Neutrophil (primary cell): ENCODE data around the gene ABCG5.

Source experiments
- H3K27ac ChIP-seq: fragments of 200-600 bp; sonication (generic); 2 replicates; pipeline ENCODE4 v1.5.1; 2016; ENCODE audit warnings: mild to moderate bottlenecking, moderate library complexity
- H3K27me3 ChIP-seq: fragments of 200-600 bp; sonication (generic); 2 replicates; pipeline ENCODE4 v1.6.0; 2016; ENCODE audit warnings: mild to moderate bottlenecking
- H3K36me3 ChIP-seq: fragments of 200-600 bp; sonication (generic); 2 replicates; pipeline ENCODE4 v1.5.1; 2017
- H3K4me1 ChIP-seq, 2 experiments: fragments of 200-600 bp in 1 of 2; sonication (generic) in 1 of 2; 1 replicate in 1 of 2; 2 replicates in 1 of 2; pipeline versions ENCODE4 v1.5.1 to v1.6.1; 2013 to 2016; ENCODE audit warnings: low read depth in 1 of 2, low read length in 1 of 2, mild to moderate bottlenecking in 1 of 2, moderate library complexity in 1 of 2; ENCODE audit not compliant: control insufficient read depth in 1 of 2, insufficient read depth in 1 of 2
- H3K4me3 ChIP-seq, 2 experiments: fragments of 200-600 bp in 1 of 2; sonication (generic) in 1 of 2; 1 replicate in 1 of 2; 2 replicates in 1 of 2; pipeline ENCODE4 v1.5.1; 2013 to 2016; ENCODE audit warnings: low read depth in 1 of 2, low read length in 1 of 2, mild to moderate bottlenecking in 1 of 2, moderate library complexity in 1 of 2
- H3K9me3 ChIP-seq: fragments of 200-600 bp; sonication (generic); 2 replicates; pipeline ENCODE4 v1.5.1; 2016
- CTCF ChIP-seq: fragments of 200-600 bp; sonication (generic); IDR thresholded peaks from 2 replicates; pipeline ENCODE4 v1.5.1; 2016; ENCODE audit warnings: antibody characterized with exemption

ABCG5 gene

GRCh38 chr2:43872151-43872550, 33.5 kb upstream of the ABCG5 start:
- Histone ChIP-seq H3K4me1 (no peaks in the 10 kb centered on the region), H3K36me3 (no peaks in the 10 kb centered on the region), H3K4me3 (no peak overlapping the region), H3K9me3 (no peaks in the 10 kb centered on the region), H3K27ac (no peak overlapping the region), H3K27me3 (peaks cover 49% of the 10 kb centered on the region)
- TF ChIP-seq CTCF = no peak

GRCh38 chr2:43855292-43855691, 16.7 kb upstream of the ABCG5 start:
- Histone ChIP-seq H3K9me3 (no peaks in the 10 kb centered on the region), H3K4me1 (no peaks in the 10 kb centered on the region), H3K4me3 (no peak overlapping the region), H3K27ac (no peak overlapping the region), H3K27me3 (peaks cover 21% of the 10 kb centered on the region), H3K36me3 (no peaks in the 10 kb centered on the region)
- TF ChIP-seq CTCF = no peak

GRCh38 chr2:43854671-43855070, 16.0 kb upstream of the ABCG5 start:
- no peak overlapping the region for H3K4me3 ChIP-seq
- no peaks in the 10 kb centered on the region for H3K4me1 ChIP-seq
- H3K27ac ChIP-seq = no peak overlapping the region
- peaks cover 21% of the 10 kb centered on the region for H3K27me3 ChIP-seq
- TF ChIP-seq CTCF = no peak
- H3K9me3 ChIP-seq = no peaks in the 10 kb centered on the region
- H3K36me3 ChIP-seq = no peaks in the 10 kb centered on the region

- Histone ChIP-seq H3K9me3 (no peaks in the 10 kb centered on the region), H3K27me3 (peaks cover 21% of the 10 kb centered on the region), H3K4me3 (no peak overlapping the region), H3K4me1 (no peaks in the 10 kb centered on the region), H3K27ac (no peak overlapping the region), H3K36me3 (no peaks in the 10 kb centered on the region)
- no peak for TF ChIP-seq CTCF
Observed at GRCh38 chr2:43853141-43854081, 14.8 kb upstream of the ABCG5 start.

- no peaks in the 10 kb centered on the region for H3K4me1 ChIP-seq
- H3K4me3 ChIP-seq = no peak overlapping the region
Observed at GRCh38 chr2:43852196-43852730, 13.6 kb upstream of the ABCG5 start.

More at GRCh38 chr2:43852196-43852730, 13.6 kb upstream of the ABCG5 start:
- TF ChIP-seq CTCF = no peak
- Histone ChIP-seq H3K9me3 (no peaks in the 10 kb centered on the region), H3K27me3 (peaks cover 21% of the 10 kb centered on the region), H3K36me3 (no peaks in the 10 kb centered on the region), H3K27ac (no peak overlapping the region)
